Tibial artery (tissue), 4 donors: Measurements from ENCODE around the gene TSC1.

Experiments used
- DNase-seq, 2 donors: peaks; one replicate each; pipeline ENCODE4 v3.0.0-alpha.2; 2019
- H3K27ac ChIP-seq, 2 donors: fragments of 200-600 bp; sonication (generic) in 1 of 2; 1 replicate in 1 of 2; 2 replicates in 1 of 2; pipeline ENCODE4 v1.5.1; 2018 to 2019; ENCODE audit warnings: mild to moderate bottlenecking in 1 of 2
- H3K27me3 ChIP-seq, 2 donors: fragments of 200-600 bp; sonication (generic) in 1 of 2; one replicate each; pipeline versions ENCODE4 v1.5.1 to v1.6.0; 2016 to 2019
- H3K36me3 ChIP-seq, 3 donors: fragments of 200-600 bp; sonication (generic) in 2 of 3; one replicate each; pipeline ENCODE4 v1.5.1; 2016 to 2019; ENCODE audit warnings: mild to moderate bottlenecking in 2 of 3
- H3K4me1 ChIP-seq, 4 donors: fragments of 200-600 bp; sonication (generic) in 2 of 4; 1 replicate in 3 of 4; 2 replicates in 1 of 4; pipeline ENCODE4 v1.5.1; 2016 to 2019
- H3K4me3 ChIP-seq, 2 donors: fragments of 200-600 bp; sonication (generic) in 1 of 2; 1 replicate in 1 of 2; 2 replicates in 1 of 2; pipeline ENCODE4 v1.5.1; 2018 to 2019; ENCODE audit warnings: mild to moderate bottlenecking in 2 of 2
- H3K9me3 ChIP-seq, 3 donors: fragments of 200-600 bp; sonication (generic) in 1 of 3; one replicate each; pipeline ENCODE4 v1.5.1; 2016 to 2019
- intact Hi-C: fragments of 100-400 bp; cut with DNase I; formaldehyde crosslinking; loops from one replicate; pipeline ENCODE4 v1.15.0; 2023; ENCODE audit warnings: low total_unique reads
- TF ChIP-seq, protein P1 (sequence below), 2 experiments: fragments of 200-600 bp in 1 of 2; fragments of 450-650 bp in 1 of 2; IDR thresholded peaks; one replicate each; pipeline ENCODE4 v1.5.1; 2017 to 2019; ENCODE audit warnings: antibody characterized with exemption in 2 of 2, mild to moderate bottlenecking in 1 of 2, moderate library complexity in 1 of 2

The TSC1 gene

DNA sequence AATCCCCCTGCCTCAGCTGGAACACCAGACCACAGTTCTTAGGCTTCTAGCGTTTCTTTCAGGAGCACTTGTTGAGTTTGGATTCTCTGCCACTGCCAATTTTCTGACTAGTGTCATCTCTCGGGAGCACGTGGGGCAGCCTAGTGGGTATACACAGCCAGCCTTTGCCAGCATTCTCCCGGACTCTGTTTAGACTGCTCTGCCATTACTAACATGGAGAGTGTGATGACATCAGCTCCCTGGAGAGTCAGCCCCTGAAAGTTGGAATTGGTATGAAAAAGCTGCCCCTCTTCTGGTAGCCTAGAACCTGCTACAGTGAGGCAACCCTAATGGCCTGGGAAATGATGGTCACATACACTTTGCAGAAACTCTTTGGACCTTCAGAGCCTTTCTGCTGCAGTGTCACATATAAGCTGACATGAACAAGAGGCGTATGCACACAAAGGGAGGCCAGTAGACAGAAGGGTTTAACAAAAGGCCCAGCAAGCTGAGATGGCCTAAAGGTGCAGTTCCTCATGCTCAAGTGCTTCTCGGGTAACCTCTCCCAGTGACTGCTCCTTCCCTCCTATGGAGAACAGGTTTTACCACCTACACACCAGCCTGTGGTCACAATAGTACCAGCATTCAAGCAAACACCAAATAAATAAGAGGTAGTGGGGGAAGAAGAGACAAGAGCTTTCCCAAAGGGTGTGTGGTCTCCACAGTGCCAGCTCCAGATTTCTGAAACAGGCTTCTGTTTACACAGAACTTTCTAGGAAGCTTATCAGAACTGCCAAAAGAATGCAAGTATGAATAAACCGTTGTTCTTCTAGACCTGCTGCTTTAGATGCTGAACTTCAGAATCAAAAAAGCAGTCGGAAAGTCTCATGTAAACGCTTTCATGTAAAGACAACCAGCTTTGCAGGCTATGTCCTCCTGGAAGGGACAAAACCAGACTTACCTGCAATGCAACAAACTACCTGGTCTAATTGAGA lies 49.3 kb downstream of the TSC1 start:
- H3K27ac ChIP-seq = no peak overlapping the region
- intact Hi-C loops = no loop called here
- TF ChIP-seq, protein P1, sequence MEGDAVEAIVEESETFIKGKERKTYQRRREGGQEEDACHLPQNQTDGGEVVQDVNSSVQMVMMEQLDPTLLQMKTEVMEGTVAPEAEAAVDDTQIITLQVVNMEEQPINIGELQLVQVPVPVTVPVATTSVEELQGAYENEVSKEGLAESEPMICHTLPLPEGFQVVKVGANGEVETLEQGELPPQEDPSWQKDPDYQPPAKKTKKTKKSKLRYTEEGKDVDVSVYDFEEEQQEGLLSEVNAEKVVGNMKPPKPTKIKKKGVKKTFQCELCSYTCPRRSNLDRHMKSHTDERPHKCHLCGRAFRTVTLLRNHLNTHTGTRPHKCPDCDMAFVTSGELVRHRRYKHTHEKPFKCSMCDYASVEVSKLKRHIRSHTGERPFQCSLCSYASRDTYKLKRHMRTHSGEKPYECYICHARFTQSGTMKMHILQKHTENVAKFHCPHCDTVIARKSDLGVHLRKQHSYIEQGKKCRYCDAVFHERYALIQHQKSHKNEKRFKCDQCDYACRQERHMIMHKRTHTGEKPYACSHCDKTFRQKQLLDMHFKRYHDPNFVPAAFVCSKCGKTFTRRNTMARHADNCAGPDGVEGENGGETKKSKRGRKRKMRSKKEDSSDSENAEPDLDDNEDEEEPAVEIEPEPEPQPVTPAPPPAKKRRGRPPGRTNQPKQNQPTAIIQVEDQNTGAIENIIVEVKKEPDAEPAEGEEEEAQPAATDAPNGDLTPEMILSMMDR (IDR thresholded peaks at IDR 0.05) = no peak
- H3K9me3 ChIP-seq = no peaks in the 10 kb centered on the region
- peaks cover 0 to 6% (median 0%) of the 10 kb centered on the region in 4 donors for H3K4me1 ChIP-seq
- no peak for DNase-seq
- no peak overlapping the region for H3K4me3 ChIP-seq
- no peaks in the 10 kb centered on the region for H3K27me3 ChIP-seq
- H3K36me3 ChIP-seq = peaks cover 39 to 94% (median 80%) of the 10 kb centered on the region in 3 donors

DNA sequence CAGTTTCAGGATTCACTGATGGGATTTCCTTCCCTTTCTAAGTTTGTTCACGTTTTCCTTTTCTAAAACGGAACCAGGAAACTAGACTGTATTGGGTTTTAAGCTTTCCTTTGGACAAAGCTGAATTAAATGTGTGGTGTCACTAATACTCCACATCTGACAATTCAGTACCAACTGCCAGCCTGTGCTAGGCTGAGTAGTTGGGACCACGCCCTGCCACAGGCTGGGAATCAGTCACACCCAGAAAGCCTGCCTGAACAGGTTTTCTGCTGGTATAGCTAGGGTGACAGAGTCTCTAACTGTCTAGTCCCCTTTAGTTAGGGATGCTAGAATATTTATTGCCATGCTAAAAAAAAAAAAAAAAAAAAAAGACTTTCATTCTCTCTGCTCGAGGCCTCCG lies 50.1 kb downstream of the TSC1 start:
- Histone ChIP-seq H3K27me3 (no peaks in the 10 kb centered on the region), H3K9me3 (no peaks in the 10 kb centered on the region), H3K27ac (no peak overlapping the region), H3K4me1 (peaks cover 0 to 6% (median 0%) of the 10 kb centered on the region in 4 donors), H3K4me3 (no peak overlapping the region), H3K36me3 (peaks cover 31 to 91% (median 72%) of the 10 kb centered on the region in 3 donors)
- intact Hi-C loops = no loop called here
- DNase-seq = no peak
- TF ChIP-seq, protein P1 (IDR thresholded peaks at IDR 0.05) = no peak

DNA sequence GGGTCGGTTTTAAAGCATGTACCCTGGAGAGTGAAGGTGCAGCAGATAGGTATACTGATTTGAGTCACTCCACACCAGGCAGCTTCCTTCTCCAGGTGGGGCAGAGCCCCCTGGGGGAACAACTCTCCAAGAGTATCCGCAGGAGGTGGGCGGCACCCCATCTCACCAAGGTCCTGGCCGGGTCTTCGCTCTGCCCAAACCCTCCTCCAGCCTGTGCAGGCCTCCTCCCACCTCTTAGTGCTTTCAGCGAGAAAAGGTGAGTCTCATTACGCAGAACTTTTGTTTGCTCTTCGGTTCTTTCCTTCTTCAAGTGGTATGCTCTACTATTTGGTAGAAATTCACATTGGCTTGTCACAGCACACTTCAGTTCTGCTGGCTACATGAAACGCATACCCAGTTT lies 52.0 kb downstream of the TSC1 start:
- TF ChIP-seq, protein P1 (IDR thresholded peaks at IDR 0.05) = no peak
- peak in 1 of 2 donors; percentile 41 for DNase-seq

DNA sequence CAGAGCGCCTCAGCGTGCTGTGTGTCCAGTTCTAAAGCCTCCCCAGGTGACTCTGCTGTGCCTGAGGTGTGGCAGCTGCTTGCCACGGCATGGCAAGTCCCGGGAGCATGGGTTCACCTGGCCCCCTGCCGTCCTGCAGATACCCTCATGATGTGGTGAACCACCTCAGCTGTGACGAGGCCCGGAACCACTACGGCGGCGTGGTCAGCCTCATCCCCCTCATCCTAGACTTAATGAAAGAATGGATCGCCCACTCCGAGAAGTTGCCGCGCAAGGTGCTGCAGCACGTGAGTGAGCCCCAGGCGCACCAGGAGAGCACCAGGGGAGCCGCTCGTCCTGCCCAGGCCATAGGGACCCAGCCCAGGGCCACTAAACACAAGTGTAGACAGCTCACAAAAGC lies 56.3 kb downstream of the TSC1 start:
- DNase-seq = peak in 1 of 2 donors; percentile 46
- H3K9me3 ChIP-seq = no peaks in the 10 kb centered on the region
- intact Hi-C loops = no loop called here
- no peaks in the 10 kb centered on the region for H3K4me1 ChIP-seq
- H3K36me3 ChIP-seq = peaks cover 4 to 84% (median 37%) of the 10 kb centered on the region in 3 donors
- H3K27me3 ChIP-seq = no peaks in the 10 kb centered on the region
- H3K4me3 ChIP-seq = no peak overlapping the region
- H3K27ac ChIP-seq = no peak overlapping the region
- TF ChIP-seq, protein P1 (IDR thresholded peaks at IDR 0.05) = no peak

More for the DNA sequence above, 52.0 kb downstream of the TSC1 start:
- H3K4me1 ChIP-seq = peaks cover 0 to 6% (median 0%) of the 10 kb centered on the region in 4 donors
- intact Hi-C loops = no loop called here
- no peak overlapping the region for H3K27ac ChIP-seq
- H3K27me3 ChIP-seq = no peaks in the 10 kb centered on the region
- no peak overlapping the region for H3K4me3 ChIP-seq
- H3K9me3 ChIP-seq = no peaks in the 10 kb centered on the region
- H3K36me3 ChIP-seq = peaks cover 18 to 90% (median 56%) of the 10 kb centered on the region in 3 donors

DNA sequence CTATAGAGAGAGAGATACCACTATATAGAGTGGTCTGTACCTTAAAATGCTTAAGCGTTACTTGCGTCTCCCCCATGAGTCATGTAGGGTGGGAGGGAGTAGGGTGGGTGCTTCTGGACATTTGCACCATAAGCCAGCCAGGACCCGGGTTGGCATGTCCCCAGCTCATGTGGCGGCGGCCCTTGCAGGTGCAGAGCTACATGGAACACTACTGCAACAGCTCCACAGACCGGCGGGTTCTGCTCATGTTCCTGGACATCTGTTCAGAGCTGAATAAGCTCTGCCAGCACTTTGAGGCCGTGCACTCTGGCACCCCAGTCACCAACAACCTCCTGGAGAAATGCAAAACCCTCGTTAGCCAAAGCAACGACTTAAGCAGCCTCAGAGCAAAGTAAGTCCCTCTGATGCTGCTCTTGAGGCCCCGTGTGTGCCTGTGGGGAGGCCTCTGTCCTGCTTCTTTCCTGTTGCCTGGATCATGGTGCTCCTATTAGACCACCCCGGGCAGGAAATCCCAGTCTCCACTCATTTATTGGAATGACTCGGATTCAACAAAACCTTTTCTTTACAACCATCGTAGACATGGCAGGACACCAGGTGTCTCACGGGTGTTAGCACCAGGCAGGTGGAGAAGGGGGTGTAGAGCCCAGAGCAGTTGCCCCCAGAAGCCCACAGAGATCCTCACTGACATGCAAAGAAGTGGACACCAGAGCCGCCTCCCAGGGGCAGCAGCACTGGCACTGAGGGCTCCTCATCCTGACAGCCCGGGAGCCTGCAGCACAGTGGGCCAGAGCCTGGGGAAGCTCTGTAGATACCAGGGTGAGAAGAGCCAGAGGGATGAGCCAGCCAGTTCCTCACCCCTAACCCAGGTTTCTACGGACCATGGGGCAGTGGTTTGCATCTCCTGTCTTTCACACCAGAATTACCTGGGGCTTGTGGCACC lies 57.0 kb downstream of the TSC1 start:
- intact Hi-C loops = no loop called here
- Histone ChIP-seq H3K9me3 (no peaks in the 10 kb centered on the region), H3K4me3 (no peak overlapping the region), H3K27me3 (no peaks in the 10 kb centered on the region), H3K27ac (no peak overlapping the region), H3K36me3 (peaks cover 4 to 77% (median 30%) of the 10 kb centered on the region in 3 donors), H3K4me1 (no peaks in the 10 kb centered on the region)
- TF ChIP-seq, protein P1 (IDR thresholded peaks at IDR 0.05) = no peak
- DNase-seq = peak in 1 of 2 donors; percentile 45
